HG03571 (cell line): Measurements from ENCODE around the gene AVPR1A.
"Not testable (repeated sequence)": the region's sequence is repeated elsewhere in the genome, so short reads cannot be mapped to it uniquely, and the experiment has no call there.

Experiments
- ATAC-seq: cut with Tn5 transposase; IDR thresholded peaks from one replicate; pipeline ENCODE4 v1.9.1; 2021; ENCODE audit not compliant: unreplicated experiment

Gene AVPR1A

GRCh38 chr12:63150713-63151622, at the start of gene AVPR1A:
Gene AVPR1A (minus strand): TSS chr12:63151201. CDS start chr12:63150836, 365 bp downstream.
- ATAC-seq, result no peak

- ATAC-seq, result no peak
Measured at GRCh38 chr12:63196168-63196567, 45.2 kb upstream of the AVPR1A start.

GRCh38 chr12:63179224-63179623, 28.2 kb upstream of the AVPR1A start:
- no peak for ATAC-seq

DNA sequence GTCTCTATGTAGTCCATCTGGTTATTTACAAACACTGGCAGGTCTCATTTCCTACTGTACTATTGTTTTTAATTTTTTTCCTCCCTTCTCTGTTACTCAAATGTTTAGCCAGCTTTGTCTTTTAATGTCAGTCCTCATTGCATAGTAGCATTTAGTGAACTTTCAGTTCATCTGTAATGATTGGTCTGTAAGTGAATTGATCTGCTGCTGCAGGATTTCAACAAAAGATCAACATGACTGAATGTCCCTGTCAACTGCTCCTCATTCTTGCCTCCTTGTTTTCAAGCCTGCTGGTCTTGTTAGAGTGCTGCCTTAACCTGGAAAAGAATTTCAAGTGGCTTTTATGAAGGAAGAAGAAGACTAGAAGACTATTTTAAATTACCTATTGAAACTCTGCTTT, 19.3 kb upstream of the AVPR1A start:
- no peak for ATAC-seq

DNA sequence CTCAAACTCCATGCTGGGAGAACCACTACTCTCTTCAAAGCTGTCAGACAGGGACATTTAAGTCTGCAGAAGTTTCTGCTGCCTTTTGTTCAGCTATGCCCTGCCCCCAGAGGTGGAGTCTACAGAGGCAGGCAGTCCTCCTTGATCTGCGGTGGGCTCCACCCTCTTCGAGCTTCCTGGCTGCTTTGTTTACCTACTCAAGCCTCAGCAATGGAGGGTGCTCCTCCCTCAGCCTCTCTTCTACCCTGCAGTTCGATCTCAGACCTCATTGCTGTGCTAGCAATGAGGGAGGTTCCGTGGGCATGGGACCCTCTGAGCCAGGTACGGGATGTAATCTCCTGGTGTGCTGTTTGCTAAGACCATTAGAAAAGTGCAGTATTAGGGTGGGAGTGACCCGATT, 16.7 kb upstream of the AVPR1A start:
- not testable (repeated sequence) for ATAC-seq

DNA sequence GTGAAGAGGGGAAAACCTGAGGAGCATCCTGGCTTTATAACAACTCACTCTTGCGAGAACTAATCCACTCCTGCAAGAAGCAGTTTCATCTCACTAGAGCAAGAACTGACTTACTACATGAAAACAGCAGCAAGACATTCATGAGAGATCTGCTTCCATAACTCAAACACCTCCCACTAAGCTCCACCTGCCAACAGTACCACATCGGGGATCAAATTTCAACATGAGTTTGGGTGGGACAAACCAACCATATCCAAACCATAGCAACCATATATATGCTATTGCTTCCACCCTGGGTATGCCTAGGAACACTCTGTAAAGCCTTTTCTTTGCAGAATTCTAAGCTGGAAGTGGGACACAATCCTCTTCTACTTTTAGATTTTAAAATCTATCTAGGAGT, 13.9 kb upstream of the AVPR1A start:
- ATAC-seq, result no peak

DNA sequence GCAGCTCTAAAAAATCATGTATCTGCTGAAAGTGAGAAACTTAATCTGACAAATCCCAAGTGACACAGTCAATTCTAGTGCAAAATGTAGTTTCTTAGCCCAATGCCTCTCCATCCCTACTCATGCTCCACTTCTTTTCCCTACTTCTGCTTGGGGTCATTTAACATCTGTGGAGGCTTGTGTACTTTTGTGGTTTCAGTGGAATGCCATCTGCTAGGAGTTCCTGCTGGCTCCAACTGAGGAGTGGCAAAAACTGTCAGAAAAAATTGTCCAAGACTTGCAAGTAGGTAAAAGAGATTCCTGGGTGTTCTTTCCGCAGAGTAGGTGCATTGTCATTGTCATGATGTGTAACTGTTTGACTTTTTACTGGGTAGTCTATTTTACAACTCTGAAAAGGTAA, 12.5 kb upstream of the AVPR1A start:
- ATAC-seq, result no peak

DNA sequence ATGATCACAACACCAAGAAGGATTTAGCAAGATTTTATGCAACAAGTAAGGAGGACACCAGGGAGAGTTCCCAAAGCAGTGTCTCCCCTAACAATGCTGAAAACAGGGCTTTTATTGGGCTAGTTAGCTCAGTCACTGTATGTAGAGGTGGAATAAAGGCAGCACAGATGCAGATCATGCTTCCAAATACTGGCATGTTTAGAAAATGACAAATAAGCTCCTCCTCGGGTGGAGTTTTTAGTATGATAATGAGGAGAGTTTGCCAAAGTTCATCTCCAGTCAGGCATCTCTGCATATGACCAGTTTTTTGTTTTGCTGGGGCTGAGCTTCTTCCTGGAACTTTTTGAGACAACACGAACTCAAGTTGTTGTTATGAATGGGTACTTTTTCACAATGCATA, 4.4 kb upstream of the AVPR1A start:
- no peak for ATAC-seq

DNA sequence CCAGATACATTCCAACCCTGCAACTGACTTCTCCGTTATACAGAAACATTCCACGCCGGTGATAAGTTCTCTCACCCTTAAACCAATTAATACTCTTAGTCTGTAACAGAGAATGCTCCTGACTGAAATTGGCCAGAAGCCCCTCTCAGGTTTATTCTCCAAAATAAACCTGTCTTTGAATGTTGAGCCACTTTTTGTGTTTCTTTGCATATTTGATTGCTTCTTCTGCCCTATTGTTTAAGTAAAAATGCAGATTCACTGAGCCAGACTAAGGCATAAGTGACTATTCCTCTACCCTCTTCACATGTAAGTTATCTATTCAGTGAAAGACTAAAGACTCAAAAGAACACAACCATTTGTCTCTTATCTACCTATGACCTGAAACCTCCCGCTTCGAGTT, 3.6 kb upstream of the AVPR1A start:
- ATAC-seq, result no peak

- ATAC-seq, result no peak
Measured at GRCh38 chr12:63152321-63152700, 1.3 kb upstream of the AVPR1A start.

GRCh38 chr12:63151623-63152320, 771 bp upstream of the AVPR1A start:
- ATAC-seq, result peak; percentile 76

GRCh38 chr12:63149909-63150712, 890 bp downstream of the AVPR1A start:
- ATAC-seq, result no peak

DNA sequence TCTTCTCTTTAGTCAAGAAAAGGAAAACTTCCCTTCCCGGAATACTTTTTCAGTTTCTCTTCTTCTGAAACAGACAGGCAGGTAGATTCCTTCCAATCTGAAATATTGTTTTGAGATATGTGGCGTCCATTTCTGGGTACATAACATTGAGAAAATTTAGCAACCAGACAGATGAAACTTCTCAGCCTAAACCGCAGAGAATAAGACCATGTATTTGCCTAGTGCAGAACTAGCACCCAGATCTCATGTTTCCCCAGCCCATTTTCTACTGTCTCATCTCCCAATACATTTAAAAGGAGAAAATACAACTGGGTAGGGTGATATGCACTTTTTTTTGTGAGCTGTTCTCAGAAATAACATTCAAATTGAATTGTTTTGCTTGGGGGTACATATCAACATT, 6.4 kb downstream of the AVPR1A start:
- ATAC-seq, result no peak

GRCh38 chr12:63138488-63138887, 12.5 kb downstream of the AVPR1A start:
- ATAC-seq, result no peak

DNA sequence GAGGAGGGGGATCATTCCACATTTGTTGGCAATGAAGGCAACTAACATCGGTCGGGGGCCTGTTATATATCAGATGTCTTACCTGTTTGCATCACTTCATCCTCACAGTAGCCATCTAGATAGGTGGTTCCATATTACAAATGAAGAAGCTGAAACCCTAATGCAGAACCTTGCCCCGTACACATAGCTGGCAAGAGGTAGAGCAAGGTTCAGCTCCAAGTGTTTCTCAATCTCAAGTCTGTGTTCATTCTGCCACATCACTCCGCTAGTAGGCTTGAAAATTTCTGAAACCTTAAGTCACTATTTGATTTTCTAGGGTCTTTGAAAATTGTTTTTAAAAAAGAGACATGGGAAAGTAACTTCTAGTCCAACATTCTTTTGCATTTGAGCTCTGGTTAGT, 17.0 kb downstream of the AVPR1A start:
- ATAC-seq, result no peak

- no peak for ATAC-seq
Measured at GRCh38 chr12:63132201-63132600, 18.8 kb downstream of the AVPR1A start.

DNA sequence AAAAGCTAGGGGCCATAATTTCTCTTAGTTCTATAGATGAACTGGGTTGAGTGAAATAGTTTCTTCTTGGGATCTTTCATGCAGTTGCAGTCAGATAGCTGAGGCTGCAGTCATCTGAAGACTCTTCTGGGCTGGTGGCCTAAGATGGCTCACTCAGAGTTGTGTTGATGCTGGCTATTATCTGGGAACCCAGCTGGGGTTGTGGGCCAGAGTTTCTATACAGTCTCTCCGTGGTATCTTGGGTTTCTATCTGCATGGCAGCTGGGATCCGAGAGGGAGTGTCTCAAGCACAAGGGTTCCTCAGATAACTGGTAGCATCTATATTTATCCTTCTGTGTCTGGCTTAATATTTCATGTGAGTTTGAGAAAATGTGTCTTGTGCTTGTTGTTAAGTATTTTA, 21.1 kb downstream of the AVPR1A start:
- no peak for ATAC-seq

DNA sequence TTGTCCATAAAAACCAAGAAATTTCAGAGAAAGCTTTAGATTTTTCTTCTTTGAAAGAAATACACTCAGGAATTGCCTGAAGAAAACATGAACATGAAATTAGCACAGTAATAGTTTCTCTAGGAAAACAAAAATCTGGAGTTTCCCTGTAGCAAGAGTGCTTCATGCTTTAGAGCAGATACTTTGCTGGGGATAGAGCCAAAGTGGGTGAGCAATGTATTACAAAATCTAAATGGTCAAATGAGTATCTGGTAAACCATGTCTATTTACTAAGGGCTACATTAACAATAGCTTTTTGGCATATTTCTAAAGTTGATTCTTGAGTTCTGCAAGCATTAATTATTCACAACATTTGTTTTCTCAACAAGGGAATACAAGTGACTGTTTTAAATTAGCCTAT, 26.2 kb downstream of the AVPR1A start:
- ATAC-seq, result no peak

GRCh38 chr12:63103494-63104131, 47.4 kb downstream of the AVPR1A start:
- no peak for ATAC-seq

DNA sequence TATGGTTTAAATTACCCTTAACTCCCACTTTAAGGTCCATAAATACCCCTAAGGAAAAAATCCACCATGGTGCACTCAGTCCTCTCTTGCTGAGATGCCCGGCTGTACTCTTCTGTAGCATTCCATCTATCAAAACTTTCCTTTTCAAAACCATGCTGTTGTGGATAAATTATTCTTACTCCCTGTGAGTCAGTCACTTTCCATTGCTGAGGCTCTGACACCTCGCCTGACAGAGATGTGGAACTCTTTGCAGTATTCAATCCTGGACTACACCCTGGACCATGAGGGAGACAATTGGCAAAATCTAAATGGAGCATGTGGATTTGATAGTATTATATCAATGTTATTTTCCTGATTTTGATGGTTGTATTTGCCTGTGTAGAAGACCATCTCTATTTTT, 49.1 kb downstream of the AVPR1A start:
- no peak for ATAC-seq

DNA sequence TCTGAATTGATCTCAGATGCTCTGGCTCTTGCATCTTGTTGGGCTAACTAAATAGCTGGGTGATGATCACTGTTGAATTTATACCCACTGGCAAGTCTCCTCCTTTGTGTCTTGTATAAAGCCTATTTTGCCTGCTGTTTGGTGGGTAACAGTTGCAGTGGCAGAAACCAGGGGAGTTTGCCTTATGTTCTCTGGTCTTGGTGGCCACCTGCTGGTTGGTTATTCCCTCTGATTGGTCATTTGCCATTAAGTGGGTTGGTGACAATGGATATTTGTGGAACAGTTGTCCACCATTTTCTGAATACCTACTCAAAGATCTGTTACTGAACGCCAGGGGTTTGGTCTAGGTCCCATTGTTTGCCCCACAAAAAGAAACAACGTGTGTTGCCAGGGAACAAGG, 52.1 kb downstream of the AVPR1A start:
- no peak for ATAC-seq
